GM10266 (cell line): ENCODE data around the gene HIVEP3.

Experiments
- DNase-seq: peaks from one replicate; pipeline ENCODE4 v3.0.0; 2012; ENCODE audit errors: extremely low spot score
- CTCF ChIP-seq: IDR thresholded peaks from 2 replicates; pipeline ENCODE4 v1.5.1; 2012; ENCODE audit warnings: mild to moderate bottlenecking, low read depth; ENCODE audit not compliant: control insufficient read depth, insufficient read depth; ENCODE audit errors: missing control alignments

Gene HIVEP3

GRCh38 chr1:41620365-41621169 lies 298.2 kb downstream of the HIVEP3 start:
- TF ChIP-seq CTCF = no peak
- no peak for DNase-seq

- no peak for DNase-seq
- no peak for TF ChIP-seq CTCF
These were observed 299.0 kb downstream of the HIVEP3 start for GRCh38 chr1:41619511-41620364.

GRCh38 chr1:41618871-41619270 lies 299.9 kb downstream of the HIVEP3 start:
- TF ChIP-seq CTCF = no peak
- DNase-seq = no peak

- no peak for TF ChIP-seq CTCF
- DNase-seq = no peak
These were observed 300.5 kb downstream of the HIVEP3 start for GRCh38 chr1:41618066-41618825.

- no peak for TF ChIP-seq CTCF
These were observed 301.4 kb downstream of the HIVEP3 start for GRCh38 chr1:41617336-41617735.

GRCh38 chr1:41616563-41616962 lies 302.2 kb downstream of the HIVEP3 start:
- DNase-seq = no peak
- TF ChIP-seq CTCF = no peak

More at GRCh38 chr1:41617336-41617735, 301.4 kb downstream of the HIVEP3 start:
- DNase-seq = no peak
